CD4-positive, alpha-beta T cell treated with Interleukin-17A for 4 hours (primary cell): Measurements from ENCODE around the gene FAM47E.
A peak's percentile ranks its signal among the peaks of the same experiment; 100 is the strongest.

ENCODE experiments used
- DNase-seq: peaks from one replicate; pipeline ENCODE4 v3.0.0-alpha.2; 2020; ENCODE audit warnings: mixed read lengths

FAM47E gene

GRCh38 chr4:76305033-76305687, 53.6 kb downstream of the FAM47E start:
- DNase-seq = peak; percentile 18

- DNase-seq = peak; percentile 48
Observed at GRCh38 chr4:76305971-76306881, 54.7 kb downstream of the FAM47E start, which contains the start of gene STBD1. STBD1 (plus strand) TSS chr4:76306733; CDS start chr4:76306770, 37 bp downstream.

GRCh38 chr4:76306882-76307659, 55.5 kb downstream of the FAM47E start:
- DNase-seq = peak; percentile 36

GRCh38 chr4:76307660-76308014, 56.1 kb downstream of the FAM47E start:
- DNase-seq = no peak

- DNase-seq = no peak
Observed at GRCh38 chr4:76308548-76308947, 57.0 kb downstream of the FAM47E start.

- DNase-seq = no peak
Observed at GRCh38 chr4:76309939-76310550, 58.5 kb downstream of the FAM47E start.

GRCh38 chr4:76310683-76311082, 59.2 kb downstream of the FAM47E start:
- DNase-seq = no peak

- DNase-seq = no peak
Observed at GRCh38 chr4:76311896-76312331, 60.4 kb downstream of the FAM47E start.

- DNase-seq = no peak
Observed at GRCh38 chr4:76312457-76312856, 60.9 kb downstream of the FAM47E start.

GRCh38 chr4:76313547-76313946, 62.0 kb downstream of the FAM47E start:
- DNase-seq = no peak

- DNase-seq = no peak
Observed at GRCh38 chr4:76315267-76315918, 63.9 kb downstream of the FAM47E start.

- no peak for DNase-seq
Observed at GRCh38 chr4:76316131-76316530, 64.6 kb downstream of the FAM47E start.

GRCh38 chr4:76322236-76322635, 70.7 kb downstream of the FAM47E start:
- no peak for DNase-seq

- DNase-seq = no peak
Observed at GRCh38 chr4:76325072-76325471, 73.6 kb downstream of the FAM47E start.

GRCh38 chr4:76326515-76326914, 75.0 kb downstream of the FAM47E start:
- DNase-seq = no peak
